ENCODE data around the gene ELFN1.

DNA sequence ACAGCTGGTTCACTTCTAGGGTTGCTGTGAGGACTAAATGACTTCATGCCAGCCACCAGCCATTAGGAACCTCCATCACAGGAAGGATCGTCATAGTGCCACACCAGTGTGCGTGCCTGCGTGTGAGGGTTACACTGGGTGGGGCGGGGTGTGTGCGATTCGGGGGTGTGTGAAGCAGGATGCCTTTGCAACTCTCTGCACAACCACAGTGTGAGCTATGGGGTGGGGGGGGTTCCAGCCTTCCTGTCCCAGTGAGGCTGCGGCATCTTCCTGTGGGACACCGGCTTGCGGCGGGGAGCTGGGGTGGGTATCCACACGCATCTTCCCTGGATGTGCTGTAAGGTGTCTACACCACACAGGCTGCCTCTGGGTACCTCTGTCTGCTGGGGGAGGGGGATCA, 6.9 kb upstream of the ELFN1 start:
- no peak for TF ChIP-seq FOXM1 (IDR thresholded peaks at IDR 0.05; ENCODE audit: borderline replicate concordance)
- TF ChIP-seq SUZ12 (IDR thresholded peaks at IDR 0.05) = no peak
- no peak for TF ChIP-seq SP1 (IDR thresholded peaks at IDR 0.05)
- TF ChIP-seq TARDBP (IDR thresholded peaks at IDR 0.05) = no peak
- TF ChIP-seq ARNT (IDR thresholded peaks at IDR 0.05) = no peak
- no peak for TF ChIP-seq CTBP1 (IDR thresholded peaks at IDR 0.05; ENCODE audit: borderline replicate concordance)
- no peak for TF ChIP-seq L3MBTL2 (conservative IDR thresholded peaks at IDR 0.05)
- TF ChIP-seq NFRKB (IDR thresholded peaks at IDR 0.05) = no peak
- TF ChIP-seq BHLHE40 (IDR thresholded peaks at IDR 0.05; ENCODE audit: borderline replicate concordance) = no peak
